Panc1 (cell line): Measurements from ENCODE around the gene TSPAN5.

ENCODE experiments used
- CTCF ChIP-seq: fragments of 450-650 bp; IDR thresholded peaks from 2 replicates; pipeline ENCODE4 v1.5.1; 2017; ENCODE audit warnings: mild to moderate bottlenecking
- POLR2AphosphoS5 ChIP-seq: IDR thresholded peaks from 2 replicates; pipeline ENCODE4 v1.6.1; 2012; ENCODE audit warnings: mild to moderate bottlenecking, low read depth, low read length, moderate library complexity
- SIN3A ChIP-seq: IDR thresholded peaks from 2 replicates; pipeline ENCODE4 v1.6.1; 2012; ENCODE audit warnings: low read depth, mild to moderate bottlenecking, low read length, moderate library complexity, borderline replicate concordance; ENCODE audit not compliant: insufficient read depth

- no peak for TF ChIP-seq CTCF
- TF ChIP-seq SIN3A = no peak
- TF ChIP-seq POLR2AphosphoS5 = no peak
Measured at GRCh38 chr4:98682719-98683118, 24.3 kb upstream of the TSPAN5 start.
